WTC11 (cell line): ENCODE results near the gene MYLK2.

Experiments used
- ATF1 ChIP-seq: sonication (generic); formaldehyde crosslinking; IDR thresholded peaks from 2 replicates; pipeline ENCODE4 v1.8.1; 2023; ENCODE audit warnings: mild to moderate bottlenecking, moderate library complexity, missing genetic modification reagents
- CTCF ChIP-seq: fragments of 200-600 bp; IDR thresholded peaks from 2 replicates; pipeline ENCODE4 v1.8.0; 2022; ENCODE audit warnings: antibody characterized with exemption

GRCh38 chr20:31863296-31864085 lies 44.3 kb downstream of the MYLK2 start:
- no peak for TF ChIP-seq CTCF
- TF ChIP-seq ATF1 (CRISPR knock-in tag) = no peak
